ENCODE measurements around the gene ZC3H18.

Gene ZC3H18

GRCh38 chr16:88681084-88681680 lies 111.0 kb downstream of the ZC3H18 start:
- H3K4me3 ChIP-seq (ENCODE audit: low read length), result no peak overlapping the region

More at GRCh38 chr16:88681084-88681680, 111.0 kb downstream of the ZC3H18 start:
- no peak for DNase-seq (ENCODE audit: low read depth)
- TF ChIP-seq CTCF (conservative IDR thresholded peaks at IDR 0.05; ENCODE audit: low read length), result no peak
